Glutamatergic neuron (in vitro differentiated cells): ENCODE data around the gene TPD52L2. TPM values are rescaled to one million over a fixed set of nuclear protein-coding genes. Genes with fewer than 3 reads are reported as not detected.

Source experiments
- DNase-seq: peaks from one replicate; pipeline ENCODE4 v3.0.0; 2022
- H3K27ac Mint-ChIP-seq: one replicate; pipeline ENCODE4 v1.8.0; 2020; ENCODE audit warnings: mild to moderate bottlenecking, mixed read lengths, inconsistent platforms; ENCODE audit not compliant: unreplicated experiment
- H3K27me3 Mint-ChIP-seq: one replicate; pipeline ENCODE4 v1.8.0; 2020; ENCODE audit warnings: mild to moderate bottlenecking, moderate library complexity, mixed read lengths, inconsistent platforms; ENCODE audit not compliant: unreplicated experiment
- H3K36me3 Mint-ChIP-seq: one replicate; pipeline ENCODE4 v1.8.0; 2020; ENCODE audit warnings: mild to moderate bottlenecking, mixed read lengths, inconsistent platforms; ENCODE audit not compliant: unreplicated experiment
- H3K4me1 Mint-ChIP-seq: one replicate; pipeline ENCODE4 v1.8.0; 2020; ENCODE audit warnings: mild to moderate bottlenecking, low read depth, mixed read lengths, inconsistent platforms; ENCODE audit not compliant: unreplicated experiment
- H3K4me3 Mint-ChIP-seq: one replicate; pipeline ENCODE4 v1.8.0; 2020; ENCODE audit warnings: mild to moderate bottlenecking, mixed read lengths, inconsistent platforms; ENCODE audit not compliant: unreplicated experiment
- H3K9me3 Mint-ChIP-seq: one replicate; pipeline ENCODE4 v1.8.0; 2020; ENCODE audit warnings: mild to moderate bottlenecking, moderate library complexity, mixed read lengths, inconsistent platforms; ENCODE audit not compliant: unreplicated experiment
- CTCF ChIP-seq: fragments of 200-600 bp; sonication (generic); IDR thresholded peaks from one replicate; pipeline ENCODE4 v1.5.0; 2021; ENCODE audit not compliant: partially characterized antibody, unreplicated experiment
- total RNA-seq: library from RNA; stranded (reverse); fragmentation: NEBNext Ultra II Directional; extraction: Animal tissue kit (Norgen Biotek cat#: 25700); gene quantifications from one replicate; pipeline ENCODE4 v1.2.1, GENCODE V29; 2021; ENCODE audit not compliant: unreplicated experiment

TPD52L2 gene
- total RNA-seq, 1 donor from 2014 or later, result 109 TPM

- H3K9me3 Mint-ChIP-seq, result peaks cover 2% of the 10 kb centered on the region
- no peak overlapping the region for H3K27ac Mint-ChIP-seq
- no peak for TF ChIP-seq CTCF
- H3K36me3 Mint-ChIP-seq, result no peaks in the 10 kb centered on the region
- peaks cover 18% of the 10 kb centered on the region for H3K4me1 Mint-ChIP-seq
- no peak for DNase-seq
- no peaks in the 10 kb centered on the region for H3K27me3 Mint-ChIP-seq
- H3K4me3 Mint-ChIP-seq, result peak overlapping the region; percentile 75
These were observed 5.8 kb upstream of the TPD52L2 start for GRCh38 chr20:63859166-63859699.

- DNase-seq, result no peak
- Mint-ChIP-seq H3K27me3 (peaks cover 4% of the 10 kb centered on the region), H3K36me3 (no peaks in the 10 kb centered on the region), H3K9me3 (peaks cover 2% of the 10 kb centered on the region), H3K27ac (no peak overlapping the region), H3K4me1 (peaks cover 18% of the 10 kb centered on the region), H3K4me3 (no peak overlapping the region)
- no peak for TF ChIP-seq CTCF
These were observed 4.6 kb upstream of the TPD52L2 start for GRCh38 chr20:63860325-63861051.

- no peak within 1 kb of the TSS for H3K4me3 Mint-ChIP-seq
- peaks cover 3% of the 10 kb centered on the region for H3K9me3 Mint-ChIP-seq
- no peak within 1 kb of the TSS for H3K27ac Mint-ChIP-seq
- TF ChIP-seq CTCF, result no peak
- peaks cover 14% of the 10 kb centered on the region for H3K4me1 Mint-ChIP-seq
- peaks cover 4% of the 10 kb centered on the region for H3K27me3 Mint-ChIP-seq
- H3K36me3 Mint-ChIP-seq, result no peaks in the 10 kb centered on the region
- no peak for DNase-seq
These were observed 3.6 kb upstream of the TPD52L2 start, which contains the start of gene ABHD16B for GRCh38 chr20:63861365-63861934. ABHD16B (plus strand) TSS chr20:63861498; CDS start chr20:63861541, 43 bp downstream.

- TF ChIP-seq CTCF, result no peak
- no peaks in the 10 kb centered on the region for H3K36me3 Mint-ChIP-seq
- DNase-seq, result no peak
- no peak overlapping the region for H3K27ac Mint-ChIP-seq
- peaks cover 11% of the 10 kb centered on the region for H3K4me1 Mint-ChIP-seq
- H3K27me3 Mint-ChIP-seq, result peaks cover 4% of the 10 kb centered on the region
- no peak overlapping the region for H3K4me3 Mint-ChIP-seq
- peaks cover 3% of the 10 kb centered on the region for H3K9me3 Mint-ChIP-seq
These were observed 2.8 kb upstream of the TPD52L2 start for GRCh38 chr20:63861981-63862901.
